GM13976 (cell line): ENCODE results near the gene NMNAT3.

Source experiments
- DNase-seq: peaks from one replicate; pipeline ENCODE4 v3.0.0; 2012; ENCODE audit warnings: low spot score
- CTCF ChIP-seq: IDR thresholded peaks from 2 replicates; pipeline ENCODE4 v1.5.1; 2012; ENCODE audit warnings: borderline replicate concordance, mild to moderate bottlenecking; ENCODE audit not compliant: insufficient read depth; ENCODE audit errors: extremely low read depth, missing control alignments, control extremely low read depth
- in situ Hi-C: fragments of 300-500 bp; cut with MboI; formaldehyde crosslinking; loops from one replicate; pipeline ENCODE4 v1.12.0; 2022; ENCODE audit warnings: low sequenced_read_pairs, mixed read lengths, inconsistent platforms; ENCODE audit not compliant: unreplicated experiment

The NMNAT3 gene

GRCh38 chr3:139524841-139525636 is 152.7 kb downstream of the NMNAT3 start:
- in situ Hi-C loops, result no loop called here
- TF ChIP-seq CTCF, result no peak

GRCh38 chr3:139523718-139524117 is 154.1 kb downstream of the NMNAT3 start:
- DNase-seq, result no peak
- no peak for TF ChIP-seq CTCF
- in situ Hi-C loops, result no loop called here

More at GRCh38 chr3:139524841-139525636, 152.7 kb downstream of the NMNAT3 start:
- no peak for DNase-seq

- in situ Hi-C loops, result no loop called here
- no peak for TF ChIP-seq CTCF
- no peak for DNase-seq
Measured at GRCh38 chr3:139523166-139523565, 154.6 kb downstream of the NMNAT3 start.

GRCh38 chr3:139522421-139522820 is 155.4 kb downstream of the NMNAT3 start:
- no peak for DNase-seq
- no peak for TF ChIP-seq CTCF
- in situ Hi-C loops, result no loop called here

- no peak for DNase-seq
- in situ Hi-C loops, result no loop called here
- TF ChIP-seq CTCF, result no peak
Measured at GRCh38 chr3:139521816-139522215, 156.0 kb downstream of the NMNAT3 start.

GRCh38 chr3:139521144-139521543 is 156.6 kb downstream of the NMNAT3 start:
- DNase-seq, result no peak
- TF ChIP-seq CTCF, result no peak
- in situ Hi-C loops, result no loop called here
